ENCODE measurements around the gene ANXA2.

- TF ChIP-seq GATA2 (IDR thresholded peaks at IDR 0.05; ENCODE audit: low read depth, low read length): no peak
- no peak for TF ChIP-seq GATA3 (IDR thresholded peaks at IDR 0.05; ENCODE audit: low read depth, low read length)
These were observed 45.3 kb downstream of the ANXA2 start for GRCh38 chr15:60352525-60352924.
